ENCODE data around the gene ZNF598.

- TF ChIP-seq CTCF (IDR thresholded peaks at IDR 0.05): no peak
- TF ChIP-seq EP300 (IDR thresholded peaks at IDR 0.05; ENCODE audit: low read depth): no peak
Observed at GRCh38 chr16:2053897-2054296, 44.3 kb upstream of the ZNF598 start.
